Measurements from ENCODE around the gene TEAD1. TPM values are rescaled to one million over a fixed set of nuclear protein-coding genes. Genes with fewer than 3 reads are reported as not detected.

Gene TEAD1
- 27.1 and 38.4 TPM in 2 replicates for total RNA-seq

- peak; percentile 98 for DNase-seq
Measured at GRCh38 chr11:12673924-12674570, at the start of gene TEAD1. Gene TEAD1 (plus strand): TSS chr11:12674421.

GRCh38 chr11:12624595-12624994, 49.6 kb upstream of the TEAD1 start:
- DNase-seq = no peak

GRCh38 chr11:12625438-12626071, 48.7 kb upstream of the TEAD1 start:
- DNase-seq = no peak

GRCh38 chr11:12626616-12627015, 47.6 kb upstream of the TEAD1 start:
- no peak for DNase-seq

- no peak for DNase-seq
Measured at GRCh38 chr11:12628314-12628713, 45.9 kb upstream of the TEAD1 start.

- DNase-seq = no peak
Measured at GRCh38 chr11:12629601-12630313, 44.5 kb upstream of the TEAD1 start.

- no peak for DNase-seq
Measured at GRCh38 chr11:12631651-12632050, 42.6 kb upstream of the TEAD1 start.

- DNase-seq = no peak
Measured at GRCh38 chr11:12634329-12634728, 39.9 kb upstream of the TEAD1 start.

GRCh38 chr11:12636871-12637410, 37.3 kb upstream of the TEAD1 start:
- DNase-seq = no peak

- DNase-seq = no peak
Measured at GRCh38 chr11:12639388-12639787, 34.8 kb upstream of the TEAD1 start.

GRCh38 chr11:12640355-12640754, 33.9 kb upstream of the TEAD1 start:
- DNase-seq = no peak

GRCh38 chr11:12640926-12641849, 33.0 kb upstream of the TEAD1 start:
- peak; percentile 15 for DNase-seq

GRCh38 chr11:12642040-12642439, 32.2 kb upstream of the TEAD1 start:
- peak; percentile 54 for DNase-seq

GRCh38 chr11:12642806-12643428, 31.3 kb upstream of the TEAD1 start:
- no peak for DNase-seq

GRCh38 chr11:12646478-12646877, 27.7 kb upstream of the TEAD1 start:
- no peak for DNase-seq

GRCh38 chr11:12653729-12654128, 20.5 kb upstream of the TEAD1 start:
- DNase-seq = no peak

GRCh38 chr11:12655842-12656241, 18.4 kb upstream of the TEAD1 start:
- DNase-seq = no peak

- DNase-seq = no peak
Measured at GRCh38 chr11:12657336-12657735, 16.9 kb upstream of the TEAD1 start.

GRCh38 chr11:12657981-12658380, 16.2 kb upstream of the TEAD1 start:
- DNase-seq = no peak

- no peak for DNase-seq
Measured at GRCh38 chr11:12662101-12662689, 12.0 kb upstream of the TEAD1 start.

- no peak for DNase-seq
Measured at GRCh38 chr11:12664385-12664784, 9.8 kb upstream of the TEAD1 start.

- DNase-seq = no peak
Measured at GRCh38 chr11:12666915-12667314, 7.3 kb upstream of the TEAD1 start.

Measured in dermis blood vessel endothelial cell (primary cell).